GM21529 (cell line): ENCODE measurements around the gene CD200.

Experiments used
- ATAC-seq: cut with Tn5 transposase; IDR thresholded peaks from one replicate; pipeline ENCODE4 v1.9.1; 2021; ENCODE audit not compliant: unreplicated experiment

The CD200 gene

GRCh38 chr3:112333002-112333380 is at the start of gene CD200:
TSS of gene CD200 (plus strand) at chr3:112333156. CDS start at chr3:112333213, 57 bp downstream.
- peak; percentile 82 for ATAC-seq

DNA sequence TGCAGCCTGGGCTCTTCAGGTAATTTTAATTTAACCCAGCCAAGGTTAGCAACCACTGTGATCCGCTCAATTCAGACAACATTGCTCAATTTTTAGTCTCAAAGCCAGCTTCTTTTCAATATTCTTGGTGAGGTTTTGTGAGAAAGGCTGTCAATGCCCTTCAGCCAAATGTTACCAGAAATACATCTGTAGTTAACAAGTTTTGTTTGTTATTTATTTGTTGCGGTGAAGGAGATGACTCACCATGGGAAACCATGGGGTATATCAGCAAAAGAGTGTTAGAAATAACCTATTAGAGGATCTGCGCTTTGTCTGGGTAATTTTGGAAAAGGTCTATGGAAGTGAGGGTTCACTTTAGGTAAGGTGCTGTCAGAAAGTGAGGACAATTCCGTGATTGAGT is 43.9 kb upstream of the CD200 start:
- no peak for ATAC-seq

DNA sequence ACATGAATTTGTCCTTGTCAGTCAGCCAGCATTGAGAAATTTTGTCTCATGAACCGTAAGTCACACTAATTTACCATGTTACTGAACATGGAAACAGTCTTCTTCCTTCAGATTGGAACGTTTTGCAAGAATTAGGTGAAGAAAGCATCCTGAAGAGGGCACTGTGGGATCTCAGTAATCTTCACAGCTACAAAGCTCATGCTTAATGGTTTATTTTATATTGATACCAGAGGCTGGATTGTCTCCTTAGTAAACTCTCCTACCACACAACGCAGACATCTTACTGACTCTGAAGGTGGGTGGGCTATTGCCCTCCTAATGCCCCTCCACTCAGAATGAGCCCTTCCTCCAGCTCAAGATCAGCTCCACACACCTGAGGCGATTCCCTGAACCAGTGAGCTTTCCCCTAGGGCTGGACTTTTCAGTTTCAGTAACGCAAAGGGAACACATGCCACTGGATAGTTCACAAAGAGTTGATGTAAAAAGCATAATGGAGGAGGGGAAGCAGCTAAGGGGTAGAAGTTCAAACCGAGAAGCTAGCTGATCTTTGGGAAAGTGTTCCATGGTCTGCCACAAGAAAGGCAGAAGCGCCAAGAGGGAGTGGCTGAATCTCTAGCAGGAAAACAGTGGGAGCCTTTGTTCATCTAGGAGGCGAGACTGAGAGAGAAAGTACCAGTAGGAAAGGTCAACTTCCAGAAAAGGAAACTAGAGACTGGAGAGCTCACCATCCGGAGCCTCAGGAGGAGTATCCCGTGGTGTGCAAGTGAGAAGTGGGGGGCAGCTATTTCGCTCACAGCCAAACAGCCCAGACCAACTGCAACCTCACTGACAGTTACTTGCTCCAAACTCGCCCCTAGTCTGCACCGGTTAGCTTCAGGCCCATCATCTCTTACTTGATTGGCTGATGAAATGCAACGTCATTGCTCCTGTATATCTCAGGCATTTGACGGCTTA is 39.3 kb upstream of the CD200 start, which contains the start of gene SLC9C1:
SLC9C1 (minus strand) TSS at position 849 of the 954 bp plus-strand sequence. CDS start 7,425 bp downstream, outside the sequence.
- ATAC-seq = peak; percentile 57

- peak; percentile 40 for ATAC-seq
These were observed 35.2 kb upstream of the CD200 start for GRCh38 chr3:112297714-112298113.

DNA sequence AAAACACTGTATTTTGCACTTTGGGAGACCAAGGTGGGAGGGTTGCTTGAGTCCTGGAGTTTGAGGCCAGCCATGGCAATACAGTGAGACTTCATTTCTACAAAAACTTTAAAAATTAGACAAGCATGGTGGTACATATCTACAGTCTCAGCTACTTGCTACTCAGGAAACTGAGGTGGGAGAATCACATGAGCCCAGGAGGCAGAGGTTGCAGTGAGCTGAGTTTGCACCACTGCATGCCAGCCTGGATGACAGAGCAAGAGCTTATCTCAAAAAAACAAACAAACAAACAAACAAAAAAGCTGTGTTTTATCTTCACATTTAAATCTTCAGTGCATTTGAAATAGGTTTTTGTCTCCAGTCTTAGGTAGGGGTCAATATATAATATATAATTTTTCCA is 34.2 kb upstream of the CD200 start:
- no peak for ATAC-seq

DNA sequence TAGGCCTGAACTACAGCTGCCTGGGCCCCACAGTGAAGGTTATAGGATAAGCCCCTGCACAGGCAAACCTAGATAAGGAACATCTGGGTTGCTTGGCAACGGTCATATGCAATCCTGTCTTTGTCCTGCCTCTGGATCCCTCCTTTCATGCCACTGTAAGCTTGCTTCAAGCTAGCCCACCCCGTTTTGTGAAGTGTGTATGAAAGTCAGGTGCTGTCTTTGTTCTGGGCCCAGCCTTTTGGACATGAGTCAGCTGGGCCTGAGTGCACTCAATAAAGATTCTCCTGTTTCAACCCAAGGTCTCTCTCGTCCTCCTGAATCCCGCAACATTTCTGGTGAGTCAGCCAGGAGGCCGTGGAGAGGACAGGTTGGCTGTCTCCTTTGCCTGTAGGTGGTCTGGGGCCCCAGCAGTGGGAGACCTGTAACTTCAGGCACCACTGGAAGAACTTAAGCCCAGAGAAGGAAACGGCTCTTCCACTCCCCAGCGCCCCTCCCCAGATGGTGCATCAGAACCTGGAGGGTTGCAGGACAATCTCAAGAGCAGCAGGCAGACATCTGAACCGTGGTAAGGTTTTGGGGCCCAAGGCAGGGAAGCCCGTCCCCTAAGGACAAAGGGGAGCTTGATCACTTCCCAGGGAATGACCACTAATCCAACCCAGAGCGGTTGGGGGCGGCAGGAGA is 30.7 kb upstream of the CD200 start:
- no peak for ATAC-seq

DNA sequence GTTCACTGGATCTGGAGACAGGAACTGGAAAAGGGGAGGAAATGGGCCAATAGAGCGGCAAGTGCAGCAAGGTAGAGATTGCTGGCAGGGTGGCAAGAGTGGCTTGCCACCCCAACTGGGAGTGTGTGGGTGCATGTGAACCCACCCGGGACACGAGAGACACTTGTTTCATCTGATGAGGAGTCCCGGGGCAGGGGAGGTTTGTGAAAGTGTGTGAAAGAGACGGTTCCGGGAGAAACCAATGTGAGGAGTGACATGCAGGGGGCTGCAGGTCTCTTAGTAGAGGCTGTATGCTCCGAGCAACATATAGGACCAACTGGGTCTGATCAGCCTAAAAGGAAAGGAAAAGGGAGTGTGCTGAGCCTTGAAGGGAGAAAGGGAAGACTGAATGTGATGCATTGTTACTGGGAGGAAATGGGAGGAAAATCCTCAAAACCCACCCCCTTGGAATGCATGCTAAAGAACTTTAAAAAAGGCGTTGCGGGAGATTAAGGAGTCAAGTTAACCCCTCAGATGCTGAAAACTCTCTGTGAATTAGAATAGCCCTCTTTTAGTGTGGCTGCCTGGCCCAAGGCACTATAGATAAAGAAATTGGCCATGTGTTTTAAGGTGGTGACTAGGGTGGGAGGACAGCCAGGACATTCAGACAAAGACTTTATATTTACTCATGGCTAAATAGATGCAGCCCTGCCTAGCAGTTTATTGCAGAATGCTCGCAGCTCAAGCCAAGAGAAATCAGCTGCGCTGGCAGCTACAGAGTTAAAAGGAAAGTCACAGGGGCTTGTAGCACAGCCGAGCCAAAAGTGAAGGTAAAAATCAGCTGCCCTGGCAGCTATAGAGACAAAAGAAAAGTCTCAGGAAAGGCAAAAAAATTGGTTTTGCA is 29.8 kb upstream of the CD200 start:
- peak; percentile 61 for ATAC-seq

DNA sequence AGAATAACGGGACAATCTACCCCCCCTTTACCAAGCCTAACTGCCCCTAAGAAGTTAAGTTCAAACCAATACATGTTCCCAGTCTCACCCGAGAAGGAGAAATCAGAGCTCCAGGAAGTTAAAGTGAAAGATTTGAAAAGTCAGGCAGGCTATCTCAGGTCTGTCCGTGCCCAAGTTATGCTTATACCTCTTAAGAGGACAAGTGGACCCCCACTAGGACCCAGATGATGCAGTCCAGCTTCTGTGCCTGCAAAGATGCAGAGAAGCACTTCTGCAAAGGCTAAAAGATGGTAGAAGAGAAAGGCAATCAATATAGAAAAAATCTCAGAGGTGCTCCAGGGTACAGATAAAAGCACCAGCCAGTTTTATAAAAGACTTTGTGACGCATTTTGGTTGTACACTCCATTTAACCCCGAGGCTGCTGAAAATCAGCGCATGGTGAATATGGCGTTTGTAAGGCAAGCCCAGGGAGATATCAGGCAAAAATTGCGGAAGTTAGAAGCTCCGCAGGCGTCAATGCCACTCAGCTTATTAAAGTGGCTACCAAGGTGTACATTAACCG is 29.1 kb upstream of the CD200 start:
- ATAC-seq = peak; percentile 45

- no peak for ATAC-seq
These were observed 28.3 kb upstream of the CD200 start for GRCh38 chr3:112304611-112305010.

GRCh38 chr3:112306825-112307224 is 26.1 kb upstream of the CD200 start:
- ATAC-seq = no peak

- ATAC-seq = no peak
These were observed 25.4 kb upstream of the CD200 start for GRCh38 chr3:112307557-112307956.

DNA sequence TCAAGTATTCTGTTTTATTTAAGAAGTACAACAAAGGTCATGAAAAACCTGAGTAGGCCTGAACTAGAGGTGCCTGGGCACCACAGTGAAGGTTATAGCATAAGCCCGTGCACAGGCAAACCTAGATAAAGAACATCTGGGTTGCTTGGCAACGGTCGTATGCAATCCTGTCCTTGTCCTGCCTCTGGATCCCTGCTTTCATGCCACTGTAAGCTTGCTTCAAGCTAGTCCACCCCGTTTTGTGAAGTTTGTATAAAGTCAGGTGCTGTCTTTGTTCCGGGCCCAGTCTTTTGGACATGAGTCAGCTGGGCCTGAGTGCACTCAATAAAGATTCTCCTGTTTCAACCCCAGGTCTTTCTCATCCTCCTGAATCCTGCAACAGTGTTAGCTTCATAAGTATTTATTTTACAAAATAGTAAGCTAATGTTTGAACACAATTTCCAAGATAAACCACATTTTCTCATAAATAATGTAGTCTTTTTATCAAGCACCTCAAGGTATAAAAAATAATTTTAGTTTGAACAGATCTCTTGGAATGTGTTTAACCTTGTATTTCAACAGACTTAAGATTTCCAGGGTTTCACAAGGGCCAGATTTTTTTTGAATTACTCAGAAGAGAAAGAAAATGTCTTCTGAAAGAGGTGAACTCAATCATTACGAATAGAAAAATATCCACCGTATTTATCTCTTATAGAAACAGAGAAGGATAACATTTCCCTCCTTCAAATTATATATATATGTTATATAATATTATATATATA is 24.6 kb upstream of the CD200 start:
- no peak for ATAC-seq

DNA sequence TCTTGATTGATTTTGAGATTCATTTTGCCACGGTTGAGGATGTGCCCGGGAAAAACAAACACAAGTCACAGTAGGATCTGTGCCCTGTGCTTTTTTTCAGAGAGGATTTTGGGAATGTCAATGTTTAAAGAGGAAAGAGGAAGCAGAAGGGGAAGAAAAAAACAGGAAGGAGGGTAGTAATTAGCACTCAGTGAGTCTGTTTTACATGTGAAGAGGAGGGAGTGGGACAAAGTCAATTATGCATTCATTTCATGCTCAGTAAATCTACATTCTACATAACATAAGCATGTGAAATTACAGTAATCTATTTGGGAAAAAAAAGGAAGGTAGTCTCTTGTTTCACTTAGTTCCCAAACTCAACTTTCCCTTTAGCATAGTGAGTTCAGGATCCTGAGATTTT is 18.3 kb upstream of the CD200 start:
- ATAC-seq = no peak

GRCh38 chr3:112315791-112316190 is 17.2 kb upstream of the CD200 start:
- ATAC-seq = no peak

GRCh38 chr3:112319516-112320276 is 13.3 kb upstream of the CD200 start:
- no peak for ATAC-seq

- no peak for ATAC-seq
These were observed 12.3 kb upstream of the CD200 start for GRCh38 chr3:112320691-112321090.

GRCh38 chr3:112321867-112322652 is 10.9 kb upstream of the CD200 start:
- no peak for ATAC-seq

- ATAC-seq = peak; percentile 100
These were observed 5.5 kb upstream of the CD200 start for GRCh38 chr3:112327371-112327951.
